Fibroblast of skin of left quadriceps (primary cell): ENCODE measurements around the gene CLIC2.
A peak's percentile ranks its signal among the peaks of the same experiment; 100 is the strongest.
"Not testable (repeated sequence)": the region's sequence is repeated elsewhere in the genome, so short reads cannot be mapped to it uniquely, and the experiment has no call there.

Experiments
- DNase-seq, 2 experiments: peaks; one replicate each; pipeline ENCODE4 v3.0.0-alpha.2; 2013; ENCODE audit warnings: low read depth in 2 of 2

The CLIC2 gene

DNA sequence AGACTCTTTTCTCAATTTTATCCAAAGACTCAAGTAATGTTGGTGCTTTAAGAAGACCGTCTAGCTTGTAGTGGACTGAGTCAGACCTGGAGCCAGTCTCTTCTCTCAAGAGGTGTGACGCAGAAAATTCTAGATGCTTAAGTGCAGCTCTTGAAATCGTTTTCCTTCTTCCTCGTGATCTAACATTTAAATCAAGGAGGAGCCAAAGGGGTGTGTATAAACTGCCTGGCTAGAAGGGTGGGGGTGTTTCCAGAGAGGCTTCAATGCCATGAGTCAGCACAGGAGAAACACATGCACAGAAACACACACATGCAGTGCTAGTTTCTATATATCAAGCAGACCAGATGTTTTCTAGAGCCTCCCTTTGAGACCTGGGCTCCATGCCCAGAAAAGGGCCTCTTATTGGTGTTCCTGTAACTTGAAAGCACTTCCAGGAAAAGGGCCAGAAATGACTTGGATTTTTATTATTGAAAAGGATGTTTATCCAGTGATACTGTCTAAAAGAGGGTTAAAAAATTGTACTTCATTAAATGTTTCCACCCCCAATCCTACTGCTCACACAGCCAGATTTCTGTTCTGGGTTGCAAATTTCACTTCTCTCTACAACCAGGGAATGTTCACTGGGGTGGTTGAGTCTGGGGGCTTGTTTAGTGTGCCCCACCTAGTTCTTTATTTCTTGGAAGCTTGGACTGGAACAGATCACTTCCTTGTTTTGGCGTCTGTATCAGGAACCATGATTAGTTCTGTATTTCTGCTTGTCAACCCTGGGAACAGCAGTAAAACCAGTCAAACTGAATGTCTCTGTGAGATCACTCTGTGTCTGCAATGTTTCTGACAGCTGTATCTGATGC, at the start of gene CLIC2:
TSS of gene CLIC2 (minus strand) at position 129 of the 851 bp plus-strand sequence. CDS start 187 bp downstream, outside the sequence.
- DNase-seq, result peak; percentile 71 to 73

- DNase-seq, result not testable (repeated sequence)
Observed at GRCh38 chrX:155382529-155382967, 48.1 kb upstream of the CLIC2 start.

- not testable (repeated sequence) for DNase-seq
Observed at GRCh38 chrX:155381843-155382528, 47.6 kb upstream of the CLIC2 start, which contains the start of gene F8A2. F8A2 (plus strand) TSS chrX:155382095; CDS start chrX:155382115, 20 bp downstream.

DNA sequence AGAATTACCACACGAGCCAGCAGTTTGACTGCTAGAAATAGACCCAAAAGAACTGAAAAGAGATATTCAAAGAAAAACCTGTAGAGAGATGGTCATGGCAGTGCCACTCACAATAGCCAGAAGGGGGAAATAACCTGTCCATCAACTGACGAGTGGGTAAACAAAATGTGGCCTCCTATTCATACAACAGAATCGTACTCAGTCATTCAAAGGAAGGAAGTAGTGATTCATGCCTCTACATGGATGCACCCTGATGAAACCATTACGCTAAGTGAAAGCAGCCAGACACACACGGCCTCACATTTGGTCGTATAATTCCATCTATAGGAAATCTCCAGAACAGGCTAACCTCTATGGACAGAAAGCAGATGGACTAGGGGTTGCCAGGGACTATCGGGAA, 45.4 kb upstream of the CLIC2 start:
- not testable (repeated sequence) for DNase-seq

GRCh38 chrX:155373777-155374458, 39.5 kb upstream of the CLIC2 start:
- not testable (repeated sequence) for DNase-seq

- not testable (repeated sequence) for DNase-seq
Observed at GRCh38 chrX:155363712-155364111, 29.3 kb upstream of the CLIC2 start.

GRCh38 chrX:155349448-155349847, 15.0 kb upstream of the CLIC2 start:
- not testable (repeated sequence) for DNase-seq

DNA sequence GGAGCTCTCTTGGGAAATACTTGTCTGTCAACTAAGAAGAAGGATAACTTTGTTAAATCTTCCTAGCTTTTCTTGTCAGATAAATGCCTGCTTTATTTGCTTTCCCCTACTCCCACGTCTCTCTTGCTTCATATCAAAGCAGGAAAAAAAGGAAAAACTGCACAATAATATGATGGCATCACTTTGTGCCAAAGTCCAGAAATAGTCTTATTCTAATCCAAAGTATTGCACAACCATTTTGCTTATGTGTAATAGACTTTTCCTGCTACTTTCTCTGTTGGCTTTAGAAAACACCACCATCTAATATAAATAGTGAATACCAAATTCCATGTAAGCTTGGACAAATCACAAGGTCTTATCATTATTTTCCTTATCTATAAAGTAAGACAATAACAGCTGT, 11.3 kb upstream of the CLIC2 start:
- not testable (repeated sequence) for DNase-seq

DNA sequence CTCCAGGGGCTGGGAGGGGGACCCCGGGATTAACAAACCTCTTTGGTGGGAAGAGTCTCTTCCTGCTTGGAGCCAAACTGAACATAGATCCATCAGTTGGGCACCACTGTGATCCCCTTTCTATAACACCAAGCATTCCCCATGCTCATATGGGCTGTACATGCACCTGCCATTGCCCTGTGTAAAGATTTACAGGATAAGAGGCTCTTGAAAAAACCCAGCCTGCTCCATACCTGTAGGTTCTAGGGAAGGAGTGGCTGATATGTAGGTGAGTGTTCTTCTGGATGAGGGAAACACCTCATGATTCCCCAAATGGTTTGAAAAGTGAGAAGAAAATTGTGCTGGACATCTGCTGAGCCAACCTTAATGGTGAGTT, 911 bp upstream of the CLIC2 start:
- not testable (repeated sequence) for DNase-seq

- DNase-seq, result no peak
Observed at GRCh38 chrX:155333544-155334100, 792 bp downstream of the CLIC2 start.

GRCh38 chrX:155330992-155331391, 3.4 kb downstream of the CLIC2 start:
- DNase-seq, result no peak

- no peak for DNase-seq
Observed at GRCh38 chrX:155329293-155329692, 5.1 kb downstream of the CLIC2 start.

DNA sequence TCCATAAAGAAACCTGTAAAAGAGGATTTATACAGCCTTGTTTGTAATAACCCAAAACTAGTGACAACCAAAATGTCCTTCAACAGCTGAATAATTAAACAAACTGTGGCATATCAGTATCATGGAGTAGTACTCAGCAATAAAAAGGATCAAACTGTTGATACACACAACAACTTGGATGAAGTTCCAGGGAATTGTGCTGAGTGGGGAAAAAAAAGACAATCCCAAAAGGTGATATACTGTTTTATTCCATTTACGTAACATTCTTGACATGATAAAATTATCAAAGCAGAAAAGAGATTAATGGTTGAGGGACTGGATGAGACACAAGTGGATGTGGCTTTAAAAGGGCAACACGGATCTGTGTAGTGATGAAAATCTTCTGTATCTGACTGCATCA, 7.8 kb downstream of the CLIC2 start:
- no peak for DNase-seq

- DNase-seq, result no peak
Observed at GRCh38 chrX:155314260-155314659, 20.2 kb downstream of the CLIC2 start.

- DNase-seq, result no peak
Observed at GRCh38 chrX:155313766-155314165, 20.6 kb downstream of the CLIC2 start.

DNA sequence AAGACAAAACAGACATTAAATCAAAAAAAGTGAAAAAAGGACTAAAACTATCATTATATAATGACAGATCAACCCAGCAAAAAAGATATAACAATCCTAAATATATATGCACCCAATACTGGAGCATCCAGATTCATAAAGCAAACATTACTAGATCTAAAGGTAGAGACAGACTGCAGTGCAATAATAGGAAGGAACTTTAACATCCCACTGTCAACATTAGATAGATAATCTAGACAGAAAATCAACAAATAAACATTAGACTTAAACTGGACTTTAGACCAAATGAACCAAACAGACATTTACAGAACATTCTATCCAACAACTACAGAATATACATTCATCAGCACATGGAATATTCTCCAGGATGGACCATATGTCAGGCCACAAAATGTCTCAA, 40.6 kb downstream of the CLIC2 start:
- DNase-seq, result no peak

- no peak for DNase-seq
Observed at GRCh38 chrX:155279873-155280272, 54.5 kb downstream of the CLIC2 start.

- DNase-seq, result no peak
Observed at GRCh38 chrX:155270969-155271368, 63.4 kb downstream of the CLIC2 start.

DNA sequence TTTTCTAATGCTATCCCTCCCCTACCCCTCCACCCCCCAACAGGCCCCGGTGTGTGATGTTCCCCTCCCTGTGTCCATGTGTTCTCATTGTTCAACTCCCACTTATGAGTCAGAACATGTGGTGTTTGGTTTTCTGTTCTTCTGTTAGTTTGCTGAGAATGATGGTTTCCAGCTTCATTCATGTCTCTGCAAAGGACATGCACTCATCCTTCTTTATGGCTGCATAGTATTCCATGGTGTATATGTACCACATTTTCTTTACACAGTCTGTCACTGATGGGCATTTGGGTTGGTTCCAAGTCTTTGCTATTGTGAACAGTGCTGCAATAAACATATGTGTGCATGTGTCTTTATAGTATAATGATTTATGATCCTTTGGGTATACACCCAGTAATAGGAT, 66.4 kb downstream of the CLIC2 start:
- DNase-seq, result not testable (repeated sequence)

DNA sequence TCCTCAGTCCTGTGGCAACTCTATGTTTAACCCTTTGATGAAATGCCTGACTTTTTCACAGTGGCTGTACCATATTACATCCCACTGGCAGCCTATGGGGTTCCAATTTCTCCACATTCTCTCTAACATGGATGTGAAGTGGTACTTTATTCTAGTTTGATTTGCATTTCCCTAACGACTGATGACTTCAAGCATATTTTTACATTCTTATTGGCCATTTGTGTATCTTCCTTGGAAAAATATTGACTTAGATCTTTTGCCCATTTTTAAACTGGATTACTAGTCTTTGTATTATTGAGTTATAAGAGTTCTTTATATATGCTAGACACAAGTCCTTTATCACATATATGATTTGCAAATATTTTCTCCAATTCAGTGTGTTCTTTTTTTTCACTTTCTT, 68.0 kb downstream of the CLIC2 start:
- DNase-seq, result no peak

DNA sequence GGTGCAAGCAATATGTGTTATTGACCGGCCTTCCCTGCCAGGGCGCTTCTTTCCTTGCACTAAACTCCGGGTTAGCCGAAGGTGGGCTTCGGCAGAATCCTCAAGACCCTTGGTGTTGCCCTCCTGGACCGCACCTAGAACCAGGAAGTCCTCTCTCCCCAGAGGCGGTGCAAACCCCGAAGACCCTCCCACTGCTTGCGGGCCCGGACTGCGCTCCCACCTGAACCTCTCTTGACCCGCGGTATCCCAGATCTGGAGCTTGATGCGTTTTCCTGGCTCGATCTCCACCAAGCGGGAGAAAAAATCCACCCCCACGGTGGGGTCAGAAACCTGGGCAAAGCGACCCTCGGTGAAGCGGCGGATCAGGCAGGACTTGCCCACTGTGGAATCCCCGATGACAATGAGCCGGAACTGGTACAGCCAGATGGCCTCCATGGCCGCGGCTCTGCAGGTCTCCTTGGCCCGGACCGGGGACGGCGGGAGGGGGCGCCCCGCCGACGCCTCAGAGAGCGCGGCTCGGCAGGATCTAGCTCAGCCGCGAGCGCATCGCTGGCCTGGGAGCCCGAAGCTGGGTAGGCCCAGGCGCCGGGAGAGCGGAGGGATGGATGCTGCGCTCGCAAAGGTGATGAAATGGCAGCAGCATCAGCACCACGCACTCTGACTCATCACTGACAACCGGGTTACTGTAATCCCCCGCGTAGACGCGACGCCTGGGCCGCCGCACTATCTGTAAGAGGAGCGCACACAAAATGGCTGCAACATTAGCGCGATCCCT, 70.4 kb downstream of the CLIC2 start, which contains the start of gene RAB39B:
TSS of gene RAB39B (minus strand) at position 638 of the 775 bp plus-strand sequence. CDS start at position 435, 203 bp downstream.
- peak; percentile 22 to 29 for DNase-seq
